MM.1S (cell line): Measurements from ENCODE around the gene DNAH10.

Source experiments
- DNase-seq: peaks from one replicate; pipeline ENCODE4 v3.0.0-alpha.2; 2015
- H2AFZ ChIP-seq: fragments of 300-600 bp; sonication (generic); 2 replicates; pipeline ENCODE4 v1.6.0; 2016; ENCODE audit warnings: antibody characterized with exemption, low read length
- H3F3A ChIP-seq: fragments of 300-600 bp; sonication (generic); 2 replicates; pipeline ENCODE4 v1.6.1; 2016; ENCODE audit warnings: mild to moderate bottlenecking, antibody characterized with exemption, low read length, moderate library complexity, mixed read lengths; ENCODE audit not compliant: insufficient read depth
- H3K27ac ChIP-seq: fragments of 300-600 bp; sonication (generic); 2 replicates; pipeline ENCODE4 v1.5.1; 2016; ENCODE audit warnings: mild to moderate bottlenecking, low read length
- H3K27me3 ChIP-seq: fragments of 300-600 bp; sonication (generic); replicated peaks from 2 replicates; pipeline ENCODE4 v1.6.0; 2016; ENCODE audit warnings: low read length; ENCODE audit not compliant: insufficient read depth
- H3K36me3 ChIP-seq: fragments of 300-600 bp; sonication (generic); replicated peaks from 2 replicates; pipeline ENCODE4 v1.6.1; 2016; ENCODE audit warnings: mild to moderate bottlenecking, low read length, mixed read lengths; ENCODE audit not compliant: insufficient read depth
- H3K4me1 ChIP-seq: fragments of 300-600 bp; sonication (generic); 2 replicates; pipeline ENCODE4 v1.6.1; 2016; ENCODE audit warnings: low read length, mixed read lengths
- H3K4me2 ChIP-seq: fragments of 300-600 bp; sonication (generic); 2 replicates; pipeline ENCODE4 v1.6.0; 2016; ENCODE audit warnings: low read depth, low read length
- H3K4me3 ChIP-seq: fragments of 300-600 bp; sonication (generic); 2 replicates; pipeline ENCODE4 v1.5.1; 2016; ENCODE audit warnings: low read length, mixed read lengths
- H3K79me2 ChIP-seq: fragments of 300-600 bp; sonication (generic); 2 replicates; pipeline ENCODE4 v1.6.1; 2016; ENCODE audit warnings: mixed run types, low read length, mixed read lengths
- H3K9ac ChIP-seq: fragments of 300-600 bp; sonication (generic); 2 replicates; pipeline ENCODE4 v1.6.1; 2016; ENCODE audit warnings: low read length, mixed read lengths
- H3K9me2 ChIP-seq: fragments of 300-600 bp; sonication (generic); replicated peaks from 2 replicates; pipeline ENCODE4 v1.6.1; 2016; ENCODE audit warnings: mild to moderate bottlenecking, low read length, mixed read lengths; ENCODE audit not compliant: insufficient read depth
- H3K9me3 ChIP-seq: fragments of 300-600 bp; sonication (generic); replicated peaks from 2 replicates; pipeline ENCODE4 v1.6.1; 2016; ENCODE audit warnings: mild to moderate bottlenecking, low read length, mixed read lengths; ENCODE audit not compliant: insufficient read depth
- H4K20me1 ChIP-seq: fragments of 300-600 bp; sonication (generic); 2 replicates; pipeline ENCODE4 v1.6.1; 2016; ENCODE audit warnings: mild to moderate bottlenecking, low read length, moderate library complexity, mixed read lengths; ENCODE audit not compliant: insufficient read depth
- CTCF ChIP-seq: fragments of 300-600 bp; sonication (generic); IDR thresholded peaks from 2 replicates; pipeline ENCODE4 v1.5.1; 2016; ENCODE audit warnings: antibody characterized with exemption, low read length, mixed read lengths
- EZH2 ChIP-seq: fragments of 300-600 bp; sonication (generic); optimal IDR thresholded peaks from 2 replicates; pipeline ENCODE3; 2017; ENCODE audit warnings: low read depth, mild to moderate bottlenecking, antibody characterized with exemption, low read length, mixed read lengths
- EZH2phosphoT487 ChIP-seq: fragments of 300-600 bp; sonication (generic); IDR thresholded peaks from 2 replicates; pipeline ENCODE4 v1.6.1; 2018; ENCODE audit warnings: antibody characterized with exemption, low read length

Gene DNAH10

GRCh38 chr12:123717350-123717749 is 44.8 kb upstream of the DNAH10 start:
- Histone ChIP-seq H3K9me2 (no peaks in the 10 kb centered on the region), H4K20me1 (no peaks in the 10 kb centered on the region), H3K9ac (no peak overlapping the region), H3F3A (peaks cover 8% of the 10 kb centered on the region; the same call in 1 of the 2 replicates), H3K27me3 (no peaks in the 10 kb centered on the region), H3K9me3 (no peaks in the 10 kb centered on the region), H3K79me2 (peaks cover 5% of the 10 kb centered on the region; the same call in 1 of the 2 replicates), H3K4me3 (no peak overlapping the region), H3K4me1 (peaks cover 14% of the 10 kb centered on the region), H3K36me3 (no peaks in the 10 kb centered on the region), H3K4me2 (no peak overlapping the region), H3K27ac (no peak overlapping the region), H2AFZ (no peak overlapping the region)
- no peak for DNase-seq
- no peak for TF ChIP-seq CTCF
- no peak for TF ChIP-seq EZH2phosphoT487
- no peak for TF ChIP-seq EZH2

- Histone ChIP-seq H3K4me1 (no peaks in the 10 kb centered on the region), H3K9me3 (no peaks in the 10 kb centered on the region), H3F3A (no peaks in the 10 kb centered on the region), H3K27ac (no peak overlapping the region), H3K9ac (no peak overlapping the region), H3K4me2 (no peak overlapping the region), H3K9me2 (no peaks in the 10 kb centered on the region), H3K27me3 (no peaks in the 10 kb centered on the region), H3K36me3 (no peaks in the 10 kb centered on the region), H3K4me3 (no peak overlapping the region), H4K20me1 (no peaks in the 10 kb centered on the region), H3K79me2 (no peaks in the 10 kb centered on the region), H2AFZ (no peak overlapping the region)
- no peak for TF ChIP-seq CTCF
- TF ChIP-seq EZH2phosphoT487: no peak
- no peak for TF ChIP-seq EZH2
- no peak for DNase-seq
Measured at GRCh38 chr12:123720141-123720814, 41.8 kb upstream of the DNAH10 start.

- Histone ChIP-seq H3K27me3 (no peaks in the 10 kb centered on the region), H4K20me1 (no peaks in the 10 kb centered on the region), H3K4me3 (no peak overlapping the region), H3K36me3 (no peaks in the 10 kb centered on the region), H3K79me2 (no peaks in the 10 kb centered on the region), H3K4me2 (no peak overlapping the region), H2AFZ (no peak overlapping the region), H3K9me3 (no peaks in the 10 kb centered on the region), H3K9me2 (no peaks in the 10 kb centered on the region), H3K9ac (no peak overlapping the region), H3K4me1 (no peaks in the 10 kb centered on the region), H3K27ac (no peak overlapping the region), H3F3A (no peaks in the 10 kb centered on the region)
- TF ChIP-seq EZH2 (no peak), CTCF (no peak), EZH2phosphoT487 (no peak)
- no peak for DNase-seq
Measured at GRCh38 chr12:123721245-123721644, 40.9 kb upstream of the DNAH10 start.
